Neutrophil (primary cell): ENCODE results near the gene MAPRE3.

Experiments
- H3K27ac ChIP-seq: fragments of 200-600 bp; sonication (generic); 2 replicates; pipeline ENCODE4 v1.5.1; 2016; ENCODE audit warnings: mild to moderate bottlenecking, moderate library complexity
- H3K27me3 ChIP-seq: fragments of 200-600 bp; sonication (generic); 2 replicates; pipeline ENCODE4 v1.6.0; 2016; ENCODE audit warnings: mild to moderate bottlenecking
- H3K36me3 ChIP-seq: fragments of 200-600 bp; sonication (generic); 2 replicates; pipeline ENCODE4 v1.5.1; 2017
- H3K4me1 ChIP-seq, 2 experiments: fragments of 200-600 bp in 1 of 2; sonication (generic) in 1 of 2; 1 replicate in 1 of 2; 2 replicates in 1 of 2; pipeline versions ENCODE4 v1.5.1 to v1.6.1; 2013 to 2016; ENCODE audit warnings: low read depth in 1 of 2, low read length in 1 of 2, mild to moderate bottlenecking in 1 of 2, moderate library complexity in 1 of 2; ENCODE audit not compliant: control insufficient read depth in 1 of 2, insufficient read depth in 1 of 2
- H3K4me3 ChIP-seq, 2 experiments: fragments of 200-600 bp in 1 of 2; sonication (generic) in 1 of 2; 1 replicate in 1 of 2; 2 replicates in 1 of 2; pipeline ENCODE4 v1.5.1; 2013 to 2016; ENCODE audit warnings: low read depth in 1 of 2, low read length in 1 of 2, mild to moderate bottlenecking in 1 of 2, moderate library complexity in 1 of 2
- H3K9me3 ChIP-seq: fragments of 200-600 bp; sonication (generic); 2 replicates; pipeline ENCODE4 v1.5.1; 2016
- TF ChIP-seq, protein P1 (sequence below): fragments of 200-600 bp; sonication (generic); IDR thresholded peaks from 2 replicates; pipeline ENCODE4 v1.5.1; 2016; ENCODE audit warnings: antibody characterized with exemption

The MAPRE3 gene

DNA sequence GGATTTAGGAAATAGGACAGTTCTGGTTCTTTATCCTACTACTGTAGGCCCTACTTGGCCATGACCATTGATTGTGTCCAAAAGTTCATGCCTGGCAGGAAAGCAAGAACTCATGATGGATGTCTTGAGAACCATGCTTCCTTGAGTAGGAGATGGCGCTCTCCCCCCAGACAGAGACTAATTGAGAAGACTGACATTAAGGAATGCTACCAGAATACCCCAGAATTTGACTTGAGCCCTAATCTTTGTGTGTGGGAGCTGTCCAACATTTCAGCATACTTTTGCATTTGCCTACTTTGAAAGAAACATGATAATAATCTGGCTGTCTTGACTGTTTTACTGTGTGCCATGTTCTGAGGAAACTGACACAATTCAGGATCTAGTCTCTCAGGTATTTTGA, 23.3 kb downstream of the MAPRE3 start:
- Histone ChIP-seq H3K4me3 (no peak overlapping the region), H3K36me3 (no peaks in the 10 kb centered on the region), H3K9me3 (no peaks in the 10 kb centered on the region), H3K4me1 (no peaks in the 10 kb centered on the region), H3K27ac (no peak overlapping the region), H3K27me3 (peaks cover 20% of the 10 kb centered on the region)
- TF ChIP-seq, protein P1, sequence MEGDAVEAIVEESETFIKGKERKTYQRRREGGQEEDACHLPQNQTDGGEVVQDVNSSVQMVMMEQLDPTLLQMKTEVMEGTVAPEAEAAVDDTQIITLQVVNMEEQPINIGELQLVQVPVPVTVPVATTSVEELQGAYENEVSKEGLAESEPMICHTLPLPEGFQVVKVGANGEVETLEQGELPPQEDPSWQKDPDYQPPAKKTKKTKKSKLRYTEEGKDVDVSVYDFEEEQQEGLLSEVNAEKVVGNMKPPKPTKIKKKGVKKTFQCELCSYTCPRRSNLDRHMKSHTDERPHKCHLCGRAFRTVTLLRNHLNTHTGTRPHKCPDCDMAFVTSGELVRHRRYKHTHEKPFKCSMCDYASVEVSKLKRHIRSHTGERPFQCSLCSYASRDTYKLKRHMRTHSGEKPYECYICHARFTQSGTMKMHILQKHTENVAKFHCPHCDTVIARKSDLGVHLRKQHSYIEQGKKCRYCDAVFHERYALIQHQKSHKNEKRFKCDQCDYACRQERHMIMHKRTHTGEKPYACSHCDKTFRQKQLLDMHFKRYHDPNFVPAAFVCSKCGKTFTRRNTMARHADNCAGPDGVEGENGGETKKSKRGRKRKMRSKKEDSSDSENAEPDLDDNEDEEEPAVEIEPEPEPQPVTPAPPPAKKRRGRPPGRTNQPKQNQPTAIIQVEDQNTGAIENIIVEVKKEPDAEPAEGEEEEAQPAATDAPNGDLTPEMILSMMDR, result no peak

DNA sequence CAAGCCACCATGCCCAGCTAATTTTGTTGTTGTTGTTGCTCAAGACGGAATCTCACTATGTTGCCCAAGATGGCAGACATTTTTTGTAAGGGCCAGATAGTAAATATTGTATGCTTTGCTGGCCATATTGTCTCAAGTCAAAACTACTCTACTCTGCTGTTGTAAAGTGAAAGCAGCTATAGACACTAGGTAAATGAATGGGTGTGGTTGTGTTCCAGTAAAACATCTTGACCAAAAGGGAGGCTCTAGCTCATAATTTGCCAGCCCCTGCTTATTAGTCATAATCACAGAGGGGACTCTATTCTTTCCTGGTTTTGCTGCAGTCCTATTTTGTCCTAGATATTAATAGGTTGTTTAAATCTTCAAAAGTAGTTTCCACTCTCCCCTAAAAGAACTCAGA, 24.5 kb downstream of the MAPRE3 start:
- H3K27me3 ChIP-seq, result peaks cover 8% of the 10 kb centered on the region
- H3K4me3 ChIP-seq, result no peak overlapping the region
- TF ChIP-seq, protein P1, result no peak
- no peaks in the 10 kb centered on the region for H3K9me3 ChIP-seq
- H3K36me3 ChIP-seq, result no peaks in the 10 kb centered on the region
- no peaks in the 10 kb centered on the region for H3K4me1 ChIP-seq
- H3K27ac ChIP-seq, result no peak overlapping the region

DNA sequence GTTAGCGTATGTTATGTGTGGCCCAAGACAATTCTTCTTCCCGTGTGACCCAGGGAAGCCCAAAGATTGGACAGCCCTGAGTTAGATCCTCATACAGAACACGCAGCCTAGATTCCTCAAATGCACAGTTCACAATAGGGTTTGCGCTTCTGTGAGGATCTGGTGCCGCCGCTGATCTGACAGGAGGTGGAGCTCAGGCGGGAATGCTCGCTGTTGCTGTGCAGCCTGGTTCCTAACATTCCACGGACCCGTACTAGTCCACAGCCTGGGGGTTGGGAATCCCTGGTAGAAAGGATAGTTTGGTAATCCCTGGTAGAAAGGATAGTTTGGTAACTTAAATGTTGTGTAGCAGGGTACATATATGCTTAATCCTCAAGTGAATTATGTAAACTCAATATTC, 27.0 kb downstream of the MAPRE3 start:
- Histone ChIP-seq H3K27me3 (no peaks in the 10 kb centered on the region), H3K4me1 (no peaks in the 10 kb centered on the region), H3K36me3 (no peaks in the 10 kb centered on the region), H3K4me3 (no peak overlapping the region), H3K27ac (no peak overlapping the region), H3K9me3 (no peaks in the 10 kb centered on the region)
- TF ChIP-seq, protein P1, result no peak

DNA sequence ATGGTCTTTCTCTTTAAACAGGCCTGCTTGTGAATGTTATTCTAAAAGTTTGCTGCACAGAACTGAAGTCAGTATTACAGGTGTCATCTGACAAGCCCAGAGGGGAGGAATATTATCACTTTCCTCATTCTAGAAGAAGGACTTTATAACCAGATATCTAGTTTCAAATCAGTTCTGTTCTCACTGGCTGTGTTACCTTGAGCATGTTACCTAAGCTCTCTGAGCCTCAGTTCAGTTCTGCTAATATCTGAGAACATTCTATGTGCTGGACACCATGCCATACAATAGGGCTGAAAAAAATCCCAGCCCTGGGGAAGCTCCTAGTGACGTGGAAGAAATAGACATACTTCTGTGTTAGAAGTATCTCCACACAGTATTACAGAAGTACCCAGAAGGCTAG, 27.9 kb downstream of the MAPRE3 start:
- Histone ChIP-seq H3K27me3 (no peaks in the 10 kb centered on the region), H3K4me3 (no peak overlapping the region), H3K4me1 (no peaks in the 10 kb centered on the region), H3K9me3 (no peaks in the 10 kb centered on the region), H3K27ac (no peak overlapping the region), H3K36me3 (no peaks in the 10 kb centered on the region)
- TF ChIP-seq, protein P1, result no peak

DNA sequence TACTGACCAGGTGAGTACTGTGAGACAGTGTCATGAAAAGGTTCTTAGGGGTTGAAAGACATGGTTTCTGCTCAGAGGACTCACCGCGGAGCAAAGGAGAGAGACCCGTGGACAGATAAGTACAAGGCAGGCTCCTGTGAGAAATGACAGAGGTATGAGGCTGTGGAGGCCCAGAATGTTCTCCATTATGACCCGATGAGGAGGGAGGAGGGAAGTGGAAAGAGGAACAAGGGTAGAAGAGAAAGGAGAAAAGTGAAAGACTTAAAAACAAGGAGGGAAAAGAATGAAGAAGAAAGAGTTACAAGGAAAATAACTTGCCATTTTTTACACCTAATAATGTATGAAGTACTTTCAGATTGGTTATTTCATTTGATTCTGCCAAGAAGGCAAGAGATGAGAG, 29.8 kb downstream of the MAPRE3 start:
- no peak overlapping the region for H3K27ac ChIP-seq
- H3K36me3 ChIP-seq, result no peaks in the 10 kb centered on the region
- peaks cover 2% of the 10 kb centered on the region for H3K27me3 ChIP-seq
- no peak overlapping the region for H3K4me3 ChIP-seq
- TF ChIP-seq, protein P1, result no peak
- H3K9me3 ChIP-seq, result no peaks in the 10 kb centered on the region
- H3K4me1 ChIP-seq, result no peaks in the 10 kb centered on the region

DNA sequence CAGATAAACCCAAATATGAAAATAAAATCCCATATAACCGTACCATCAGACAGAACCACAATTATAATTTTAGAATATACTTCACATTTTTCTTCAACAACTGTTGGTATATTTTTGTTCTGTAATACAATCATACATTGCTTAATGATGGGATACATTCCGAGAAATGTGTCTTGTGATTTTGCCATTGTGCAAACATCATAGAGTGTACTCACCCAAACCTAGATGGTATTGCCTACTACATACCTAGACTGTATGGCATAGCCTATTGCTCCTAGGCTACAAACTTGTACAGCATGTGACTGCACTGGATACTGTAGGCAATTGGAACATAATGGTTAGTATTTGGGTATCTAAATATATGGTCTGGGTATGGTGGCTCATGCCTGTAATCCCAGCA, 30.6 kb downstream of the MAPRE3 start:
- Histone ChIP-seq H3K27ac (no peak overlapping the region), H3K36me3 (no peaks in the 10 kb centered on the region), H3K9me3 (no peaks in the 10 kb centered on the region), H3K27me3 (peaks cover 5% of the 10 kb centered on the region), H3K4me3 (no peak overlapping the region), H3K4me1 (no peaks in the 10 kb centered on the region)
- TF ChIP-seq, protein P1, result no peak
